HG02981 (cell line): ENCODE data around the gene PSMB10.
"Not testable (repeated sequence)": the region's sequence is repeated elsewhere in the genome, so short reads cannot be mapped to it uniquely, and the experiment has no call there.

Source experiments
- ATAC-seq: cut with Tn5 transposase; IDR thresholded peaks from one replicate; pipeline ENCODE4 v1.9.1; 2021; ENCODE audit warnings: mild to moderate bottlenecking, moderate library complexity; ENCODE audit not compliant: unreplicated experiment

PSMB10 gene

DNA sequence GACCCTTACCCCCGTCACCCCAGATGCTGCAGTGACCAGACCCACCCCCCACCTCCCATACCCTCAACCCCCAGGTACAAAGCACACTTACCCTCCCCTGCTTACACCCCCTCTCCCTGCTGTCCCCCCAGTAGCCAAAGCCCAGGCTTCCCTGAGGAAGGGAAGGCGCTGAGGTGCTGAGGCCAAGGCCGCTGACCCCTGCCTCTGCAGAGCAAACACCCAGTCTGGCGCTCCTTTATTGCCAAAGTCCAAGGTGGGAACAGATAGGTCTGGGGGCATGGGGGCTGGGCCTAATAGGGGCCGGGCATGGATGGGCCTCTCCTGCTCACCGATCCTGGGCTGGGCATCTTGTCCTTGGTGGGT, 6.6 kb upstream of the PSMB10 start:
- no peak for ATAC-seq

GRCh38 chr16:67942510-67943255, 6.0 kb upstream of the PSMB10 start:
- no peak for ATAC-seq

GRCh38 chr16:67942200-67942509, 5.5 kb upstream of the PSMB10 start:
- ATAC-seq: no peak

DNA sequence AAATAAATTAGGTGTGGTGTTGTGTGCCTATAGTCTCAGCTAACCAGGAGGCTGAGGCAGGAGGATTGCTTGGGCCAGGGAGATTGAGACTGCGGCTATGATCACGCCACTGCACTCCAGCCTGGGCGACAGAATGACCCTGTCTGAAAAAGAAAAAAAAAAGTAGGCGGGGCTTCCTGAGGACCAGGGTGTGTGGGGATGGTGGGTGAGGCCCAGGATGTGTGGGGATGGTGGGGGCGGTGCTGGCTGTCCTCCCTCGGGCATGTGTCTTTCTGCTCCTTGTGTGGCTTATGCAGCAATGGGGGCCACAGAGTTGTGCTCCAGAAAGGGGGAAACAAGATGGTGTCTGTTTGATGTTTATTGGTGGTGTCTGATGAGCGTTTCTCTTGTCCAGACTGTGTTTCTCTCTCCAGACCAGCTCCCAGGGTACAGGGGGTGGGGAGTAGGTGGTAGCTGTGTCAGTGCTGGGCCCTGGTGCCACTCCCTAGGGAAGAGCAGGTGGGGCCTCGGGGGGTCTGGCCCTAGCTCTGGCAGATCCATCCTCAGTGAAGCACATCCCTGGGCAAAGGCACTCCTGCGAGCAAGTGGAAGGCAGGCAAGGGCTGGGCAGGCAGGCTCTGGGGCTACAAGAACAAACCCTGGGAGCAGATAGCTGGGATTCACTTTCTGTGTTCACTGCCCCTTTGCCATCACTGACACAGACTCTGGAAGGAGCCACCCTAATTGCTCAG, 5.0 kb upstream of the PSMB10 start:
- ATAC-seq: no peak

DNA sequence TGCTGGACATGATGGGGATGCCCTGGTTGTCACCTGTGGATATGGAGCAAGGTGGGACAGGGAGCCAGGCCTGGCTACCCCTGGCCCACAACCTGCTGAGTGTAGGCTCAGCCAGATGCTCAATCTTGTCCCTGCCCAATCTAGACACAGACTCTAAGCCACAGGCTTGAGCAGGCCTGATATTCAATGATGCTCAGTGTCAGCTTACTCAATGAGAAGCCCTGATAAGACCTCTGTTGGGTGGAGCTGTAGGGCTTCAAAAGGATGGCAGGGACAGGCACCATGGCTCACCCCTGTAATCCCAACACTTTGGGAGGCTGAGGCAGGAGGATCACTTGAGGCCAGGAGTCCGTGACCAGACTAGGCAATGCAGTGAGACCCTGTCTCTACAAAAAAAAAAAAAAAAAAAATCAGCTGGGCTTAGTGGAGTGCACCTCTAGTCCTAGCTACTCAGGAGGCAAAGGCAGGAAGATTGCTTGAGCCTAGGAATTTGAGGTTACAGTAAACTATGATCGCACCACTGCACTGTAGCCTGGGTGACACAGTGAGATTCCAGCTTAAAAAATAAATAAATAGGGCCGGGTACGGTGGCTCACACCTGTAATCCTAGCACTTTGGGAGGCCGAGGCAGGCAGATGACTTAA, 3.9 kb upstream of the PSMB10 start:
- ATAC-seq: no peak

GRCh38 chr16:67939507-67940445, 3.1 kb upstream of the PSMB10 start:
- no peak for ATAC-seq

- not testable (repeated sequence) for ATAC-seq
These were observed 1.1 kb upstream of the PSMB10 start for GRCh38 chr16:67937713-67938112.

GRCh38 chr16:67936880-67937605, 393 bp upstream of the PSMB10 start:
- ATAC-seq: peak; percentile 51

GRCh38 chr16:67935402-67936123, 1.1 kb downstream of the PSMB10 start:
- ATAC-seq: peak; percentile 89

DNA sequence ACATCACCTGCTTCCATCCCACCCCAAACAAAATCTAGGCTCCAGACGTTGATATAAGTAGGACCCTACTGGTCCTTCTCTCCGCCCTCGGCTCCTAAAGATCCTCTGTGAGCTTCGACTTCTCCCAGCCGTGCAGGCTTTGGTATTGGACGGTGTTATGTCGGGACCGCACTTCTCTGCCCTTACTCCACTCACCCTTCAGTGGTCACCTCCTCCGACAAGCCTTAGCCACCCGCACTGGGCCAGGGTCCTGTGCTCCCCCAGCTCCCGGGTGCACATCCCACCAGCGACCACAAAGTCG, 1.6 kb downstream of the PSMB10 start:
- no peak for ATAC-seq

GRCh38 chr16:67934306-67935100, 2.1 kb downstream of the PSMB10 start:
- ATAC-seq: no peak

DNA sequence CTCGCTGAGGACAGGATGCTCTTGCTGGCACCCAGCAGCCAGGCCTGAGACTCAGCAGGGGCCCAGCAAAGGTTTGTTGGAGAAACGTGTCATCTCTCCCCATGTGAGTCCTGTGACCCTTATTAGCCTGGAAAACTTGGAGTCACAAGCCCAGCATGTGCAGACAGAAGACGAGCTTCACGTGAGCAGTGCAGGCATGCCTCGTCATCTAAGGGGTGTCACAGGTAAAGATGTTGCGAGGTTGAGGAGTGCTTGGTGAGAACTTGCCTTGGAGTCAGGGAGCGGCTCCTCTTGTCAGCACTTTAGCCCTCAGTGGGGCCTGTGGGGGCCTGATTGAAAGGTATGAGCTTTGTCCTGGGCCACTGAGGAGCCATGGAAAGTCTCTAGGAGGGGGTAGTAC, 2.8 kb downstream of the PSMB10 start:
- ATAC-seq: no peak

DNA sequence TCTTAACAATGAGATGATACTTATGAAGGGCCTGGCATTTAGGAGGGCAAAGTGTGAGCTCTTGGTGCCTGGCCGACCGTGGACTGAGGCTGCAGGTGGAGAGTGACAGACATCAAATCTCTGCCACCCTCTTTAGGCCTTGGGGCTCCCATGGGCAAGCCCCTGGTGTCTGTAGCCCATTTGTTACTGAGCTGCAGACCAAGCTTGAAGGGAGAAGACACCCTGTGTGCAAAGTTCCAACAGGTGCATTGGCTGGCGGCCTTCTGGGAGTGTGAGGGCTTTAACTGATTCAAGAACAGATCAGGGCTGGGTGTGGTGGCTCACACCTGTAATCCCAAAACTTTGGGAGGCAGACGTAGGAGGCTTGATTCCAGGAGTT, 4.2 kb downstream of the PSMB10 start:
- no peak for ATAC-seq

DNA sequence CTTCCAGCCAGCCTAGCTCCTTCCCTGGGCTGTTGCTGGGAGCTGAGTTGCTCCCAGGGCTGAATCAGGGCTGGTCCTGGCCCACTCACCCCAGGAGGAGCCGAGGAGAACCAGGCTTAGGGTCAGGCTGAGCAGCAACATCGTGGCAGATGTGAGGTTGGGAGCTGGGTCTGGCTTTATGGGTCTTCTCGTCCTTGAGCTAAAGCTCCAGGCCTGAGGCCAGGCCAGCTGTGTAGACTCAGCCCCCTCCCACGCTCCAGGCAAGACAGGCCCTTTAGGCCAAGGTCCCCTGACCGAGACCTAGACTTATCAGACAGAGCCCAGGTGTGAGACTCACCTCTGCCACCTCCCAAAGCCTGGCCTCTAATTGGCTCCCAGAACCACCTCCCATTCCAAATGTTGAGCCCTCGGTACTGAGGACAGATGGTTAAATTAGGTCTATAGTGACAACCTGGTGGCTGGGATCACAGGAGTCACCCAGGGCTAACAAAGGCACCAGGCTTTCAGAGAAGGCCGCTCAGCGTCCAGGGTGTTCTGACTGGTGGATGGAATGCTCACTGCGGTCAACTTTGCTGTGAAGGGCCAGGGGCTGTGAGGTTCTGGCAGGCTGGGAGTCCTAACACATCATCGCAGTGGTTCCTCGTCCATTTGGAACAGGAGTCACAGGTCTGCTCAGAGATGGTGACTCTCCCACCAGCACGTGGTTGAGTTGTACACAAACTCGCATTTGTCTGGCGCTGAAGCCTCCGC, 4.8 kb downstream of the PSMB10 start, which contains the start of gene CTRL:
Gene CTRL, minus strand, starts transcription at position 151 of the 750 bp plus-strand sequence. Its CDS starts 10 bp downstream, at position 141.
- no peak for ATAC-seq

DNA sequence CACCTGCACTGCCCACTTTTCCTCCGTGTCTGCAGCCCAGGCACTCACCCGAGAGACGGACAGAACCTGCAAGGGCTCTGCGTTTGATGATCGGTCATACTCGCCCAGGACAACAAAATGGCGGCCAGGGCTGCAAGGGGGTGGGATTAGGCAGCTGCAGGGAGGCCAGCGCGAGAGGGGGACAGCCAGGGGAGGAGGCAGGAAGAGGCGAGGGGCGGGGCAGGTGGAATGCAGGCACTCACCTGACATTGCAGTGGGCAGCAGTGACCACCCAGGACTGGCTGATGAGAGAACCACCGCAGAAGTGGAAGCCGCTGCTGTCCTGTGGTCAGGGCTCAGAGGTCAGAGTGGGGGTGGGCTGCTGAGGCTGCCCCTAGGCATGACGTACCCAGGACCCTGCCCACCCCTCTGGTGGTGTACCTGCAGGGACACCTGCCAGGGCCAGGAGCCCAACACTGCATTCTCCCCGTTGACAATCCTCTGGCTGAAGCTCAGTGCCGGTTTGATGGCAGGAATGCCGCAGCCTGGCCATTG, 5.9 kb downstream of the PSMB10 start:
- no peak for ATAC-seq

DNA sequence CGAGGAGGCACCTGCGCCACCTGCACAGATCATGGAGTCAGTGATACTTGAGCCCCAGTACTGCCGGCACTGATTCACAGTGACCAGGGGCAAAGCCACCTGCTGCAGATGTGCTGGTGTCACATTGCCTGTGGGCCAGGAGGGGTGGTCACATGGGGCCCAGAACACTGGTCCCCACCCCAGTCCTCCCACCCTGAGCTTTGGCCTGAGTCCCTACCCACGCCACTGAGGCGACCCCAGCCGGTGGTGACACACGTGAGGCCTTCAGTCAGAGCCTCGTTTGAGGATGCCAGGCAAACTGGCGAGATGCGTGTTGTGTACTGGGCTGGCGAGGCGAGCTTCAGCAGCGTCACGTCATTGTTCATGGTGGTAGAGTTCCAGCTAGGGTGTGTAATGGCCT, 6.5 kb downstream of the PSMB10 start:
- ATAC-seq: no peak

DNA sequence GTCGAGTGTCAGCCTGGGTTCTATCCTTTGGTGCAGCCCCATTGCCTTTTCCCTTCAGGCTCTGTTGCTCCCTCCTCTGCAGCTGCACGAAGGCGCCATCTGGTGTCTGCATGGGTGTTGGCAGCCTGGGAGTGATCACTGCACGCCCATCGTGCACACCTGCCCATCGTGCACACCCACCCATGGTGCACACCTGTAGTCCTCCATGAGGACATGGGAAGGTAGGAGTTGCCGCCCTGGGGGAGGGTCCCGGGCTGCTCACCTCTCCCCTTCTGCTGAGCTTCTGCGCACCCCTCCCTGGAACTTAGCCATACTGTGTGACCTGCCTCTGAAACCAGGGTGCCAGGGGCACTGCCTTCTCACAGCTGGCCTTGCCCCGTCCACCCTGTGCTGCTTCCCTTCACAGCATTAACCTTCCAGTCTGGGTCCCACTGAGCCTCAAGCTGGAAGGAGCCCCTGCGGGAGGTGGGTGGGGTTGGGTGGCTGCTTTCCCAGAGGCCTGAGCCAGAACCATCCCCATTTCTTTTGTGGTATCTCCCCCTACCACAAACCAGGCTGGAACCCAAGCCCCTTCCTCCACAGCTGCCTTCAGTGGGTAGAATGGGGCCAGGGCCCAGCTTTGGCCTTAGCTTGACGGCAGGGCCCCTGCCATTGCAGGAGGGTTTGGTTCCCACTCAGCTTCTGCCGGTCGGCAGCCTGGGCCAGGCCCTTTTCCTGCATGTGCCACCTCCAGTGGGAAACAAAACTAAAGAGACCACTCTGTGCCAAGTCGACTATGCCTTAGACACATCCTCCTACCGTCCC, 7.9 kb downstream of the PSMB10 start:
- peak; percentile 55 for ATAC-seq
